Endodermal cell (in vitro differentiated cells): ENCODE results near the gene TLR9. TPM values are rescaled to one million over a fixed set of nuclear protein-coding genes. Genes with fewer than 3 reads are reported as not detected.

ENCODE experiments used
- DNase-seq: peaks from one replicate; pipeline ENCODE4 v3.0.0-alpha.2; 2017
- H3K27ac ChIP-seq: 2 replicates; pipeline ENCODE4 v1.5.1; 2013; ENCODE audit warnings: mild to moderate bottlenecking, low read depth, low read length, moderate library complexity
- H3K27me3 ChIP-seq: 2 replicates; pipeline ENCODE4 v1.6.1; 2013; ENCODE audit warnings: mild to moderate bottlenecking, low read length, moderate library complexity; ENCODE audit not compliant: insufficient read depth, control insufficient read depth, poor library complexity, severe bottlenecking
- H3K36me3 ChIP-seq: 2 replicates; pipeline ENCODE4 v1.7.0; 2013; ENCODE audit warnings: mild to moderate bottlenecking, low read length, moderate library complexity; ENCODE audit not compliant: control insufficient read depth, insufficient read depth
- H3K4me1 ChIP-seq: one replicate; pipeline ENCODE4 v1.7.0; 2013; ENCODE audit warnings: low read length; ENCODE audit not compliant: control insufficient read depth, insufficient read depth
- H3K4me3 ChIP-seq: 2 replicates; pipeline ENCODE4 v1.5.1; 2013; ENCODE audit warnings: mild to moderate bottlenecking, low read length, moderate library complexity
- H3K9ac ChIP-seq: 2 replicates; pipeline ENCODE4 v1.6.1; 2013; ENCODE audit warnings: mild to moderate bottlenecking, low read length, moderate library complexity; ENCODE audit not compliant: poor library complexity, severe bottlenecking; ENCODE audit errors: extremely low read depth
- H3K9me3 ChIP-seq: 2 replicates; pipeline ENCODE4 v1.6.1; 2013; ENCODE audit warnings: mild to moderate bottlenecking, low read length, moderate library complexity; ENCODE audit not compliant: control insufficient read depth
- H3K27ac Mint-ChIP-seq: 2 replicates; pipeline ENCODE4 v1.8.0; 2020; ENCODE audit warnings: mixed read lengths
- H3K27me3 Mint-ChIP-seq: 2 replicates; pipeline ENCODE4 v1.8.0; 2021; ENCODE audit warnings: mild to moderate bottlenecking, mixed read lengths; ENCODE audit not compliant: insufficient read depth
- H3K36me3 Mint-ChIP-seq: 2 replicates; pipeline ENCODE4 v1.8.0; 2020; ENCODE audit warnings: low read depth, mixed read lengths
- H3K4me1 Mint-ChIP-seq: 2 replicates; pipeline ENCODE4 v1.8.0; 2020; ENCODE audit warnings: mixed read lengths
- H3K4me3 Mint-ChIP-seq: 2 replicates; pipeline ENCODE4 v1.8.0; 2020; ENCODE audit warnings: mild to moderate bottlenecking, moderate library complexity, mixed read lengths
- H3K9me3 Mint-ChIP-seq: 2 replicates; pipeline ENCODE4 v1.8.0; 2020; ENCODE audit warnings: mild to moderate bottlenecking, mixed read lengths
- WGBS, 2 experiments: methylation state at CpG; one replicate each; pipeline versions ENCODE4 v1.1.5 to v1.1.7; 2013; ENCODE audit warnings: missing lambda C conversion rate in 2 of 2, mixed read lengths in 1 of 2; ENCODE audit not compliant: insufficient coverage in 1 of 2, insufficient read length in 1 of 2; 5-methylcytosine and 5-hydroxymethylcytosine counted together
- total RNA-seq, 2 donors: library from RNA; stranded (reverse); fragmentation: NEBNext Ultra II Directional in 1 of 2; extraction: Animal tissue kit (Norgen Biotek cat#: 25700) in 1 of 2; gene quantifications; 2 replicates in 1 of 2; 3 replicates in 1 of 2; pipeline ENCODE4 v1.2.1, GENCODE V29; 2021
- TF ChIP-seq, protein P1 (sequence below): fragments of 200-600 bp; sonication (generic); conservative IDR thresholded peaks from 2 replicates; pipeline ENCODE4 v1.5.0; 2021; ENCODE audit warnings: antibody characterized with exemption, mild to moderate bottlenecking

The TLR9 gene
- total RNA-seq, 2 donors from 2014 or later: 0.11 TPM; not detected in 1

DNA sequence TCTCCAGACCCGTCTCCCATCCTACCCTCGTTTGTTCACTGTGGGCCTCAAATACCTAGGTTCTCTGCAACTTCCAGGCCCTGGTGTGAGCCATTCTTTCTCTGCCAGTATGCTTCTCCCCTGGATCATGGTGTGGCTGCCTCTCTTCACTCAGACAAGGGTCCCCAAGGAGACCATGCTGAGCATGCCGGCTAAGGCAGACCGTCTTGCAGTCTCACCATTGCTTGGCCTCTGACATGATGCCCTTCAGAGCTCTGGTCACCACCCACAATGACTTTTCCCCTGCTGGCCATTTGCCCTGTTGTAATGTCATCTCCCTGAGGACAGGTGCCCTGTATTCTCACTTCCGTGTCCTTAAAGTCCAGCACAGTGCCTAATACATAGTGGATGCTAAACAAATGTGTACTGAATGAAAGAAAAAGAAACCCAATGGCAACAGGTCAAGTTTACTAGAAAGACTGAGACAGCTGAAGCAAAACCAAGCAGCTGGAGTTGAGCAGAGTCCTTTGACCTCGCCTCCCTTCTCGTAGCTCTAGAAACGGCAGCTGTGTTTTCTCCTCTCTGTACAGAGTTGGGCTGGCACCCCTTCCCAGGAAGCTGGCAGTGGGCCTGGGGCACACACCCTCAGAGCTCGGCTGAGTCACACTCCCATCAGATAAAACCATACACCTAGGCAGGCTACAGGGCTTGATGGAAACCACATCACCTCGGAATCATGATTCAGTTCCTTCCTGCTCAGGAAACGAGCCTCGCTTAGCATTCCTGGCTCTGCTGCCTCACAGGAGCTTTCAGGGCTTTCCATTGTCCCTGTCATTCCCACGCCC, 8.6 kb downstream of the TLR9 start:
- Mint-ChIP-seq H3K4me1 (peaks cover 10% of the 10 kb centered on the region), H3K4me3 (no peak overlapping the region), H3K27ac (no peak overlapping the region), H3K9me3 (no peaks in the 10 kb centered on the region), H3K36me3 (peaks cover 36% of the 10 kb centered on the region), H3K27me3 (no peaks in the 10 kb centered on the region)
- TF ChIP-seq, protein P1, sequence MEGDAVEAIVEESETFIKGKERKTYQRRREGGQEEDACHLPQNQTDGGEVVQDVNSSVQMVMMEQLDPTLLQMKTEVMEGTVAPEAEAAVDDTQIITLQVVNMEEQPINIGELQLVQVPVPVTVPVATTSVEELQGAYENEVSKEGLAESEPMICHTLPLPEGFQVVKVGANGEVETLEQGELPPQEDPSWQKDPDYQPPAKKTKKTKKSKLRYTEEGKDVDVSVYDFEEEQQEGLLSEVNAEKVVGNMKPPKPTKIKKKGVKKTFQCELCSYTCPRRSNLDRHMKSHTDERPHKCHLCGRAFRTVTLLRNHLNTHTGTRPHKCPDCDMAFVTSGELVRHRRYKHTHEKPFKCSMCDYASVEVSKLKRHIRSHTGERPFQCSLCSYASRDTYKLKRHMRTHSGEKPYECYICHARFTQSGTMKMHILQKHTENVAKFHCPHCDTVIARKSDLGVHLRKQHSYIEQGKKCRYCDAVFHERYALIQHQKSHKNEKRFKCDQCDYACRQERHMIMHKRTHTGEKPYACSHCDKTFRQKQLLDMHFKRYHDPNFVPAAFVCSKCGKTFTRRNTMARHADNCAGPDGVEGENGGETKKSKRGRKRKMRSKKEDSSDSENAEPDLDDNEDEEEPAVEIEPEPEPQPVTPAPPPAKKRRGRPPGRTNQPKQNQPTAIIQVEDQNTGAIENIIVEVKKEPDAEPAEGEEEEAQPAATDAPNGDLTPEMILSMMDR: no peak
- Histone ChIP-seq H3K27ac (no peak overlapping the region), H3K4me1 (peaks cover 8% of the 10 kb centered on the region), H3K27me3 (no peaks in the 10 kb centered on the region), H3K36me3 (peaks cover 34% of the 10 kb centered on the region), H3K9ac (no peak overlapping the region), H3K9me3 (no peaks in the 10 kb centered on the region), H3K4me3 (no peak overlapping the region)
- 84 to 90% methylated on average over 11 to 13 of the region's 13 CpGs for WGBS, 2 experiments
- DNase-seq: no peak

DNA sequence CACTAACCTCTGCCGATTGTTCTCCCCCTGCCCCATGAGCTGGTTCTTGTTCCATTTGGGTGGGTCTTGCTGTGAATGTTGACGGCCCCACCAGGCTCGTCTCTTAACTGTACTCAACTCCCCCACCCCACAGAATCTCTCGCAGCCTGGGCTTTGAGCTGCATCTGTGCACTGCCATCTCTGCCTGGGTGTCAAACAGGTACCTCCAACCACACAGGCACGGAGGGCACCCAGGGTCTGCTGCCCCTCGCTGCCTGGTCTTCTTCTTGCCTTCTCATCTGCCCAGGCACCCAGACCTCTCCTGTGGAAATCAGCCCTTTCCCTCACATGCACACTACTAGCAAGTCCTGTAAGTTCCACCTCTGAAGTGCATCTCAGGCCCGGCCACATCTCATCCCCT, 10.1 kb downstream of the TLR9 start:
- no peak overlapping the region for H3K27ac Mint-ChIP-seq
- Histone ChIP-seq H3K27ac (no peak overlapping the region), H3K4me3 (no peak overlapping the region), H3K9ac (no peak overlapping the region), H3K36me3 (peaks cover 49% of the 10 kb centered on the region), H3K27me3 (no peaks in the 10 kb centered on the region), H3K4me1 (peaks cover 8% of the 10 kb centered on the region), H3K9me3 (no peaks in the 10 kb centered on the region)
- H3K4me1 Mint-ChIP-seq: peaks cover 10% of the 10 kb centered on the region
- TF ChIP-seq, protein P1: no peak
- H3K9me3 Mint-ChIP-seq: no peaks in the 10 kb centered on the region
- H3K4me3 Mint-ChIP-seq: no peak overlapping the region
- 95 to 100% methylated on average over 4 to 7 of the region's 7 CpGs for WGBS, 2 experiments
- DNase-seq: no peak
- peaks cover 49% of the 10 kb centered on the region for H3K36me3 Mint-ChIP-seq
- no peaks in the 10 kb centered on the region for H3K27me3 Mint-ChIP-seq

DNA sequence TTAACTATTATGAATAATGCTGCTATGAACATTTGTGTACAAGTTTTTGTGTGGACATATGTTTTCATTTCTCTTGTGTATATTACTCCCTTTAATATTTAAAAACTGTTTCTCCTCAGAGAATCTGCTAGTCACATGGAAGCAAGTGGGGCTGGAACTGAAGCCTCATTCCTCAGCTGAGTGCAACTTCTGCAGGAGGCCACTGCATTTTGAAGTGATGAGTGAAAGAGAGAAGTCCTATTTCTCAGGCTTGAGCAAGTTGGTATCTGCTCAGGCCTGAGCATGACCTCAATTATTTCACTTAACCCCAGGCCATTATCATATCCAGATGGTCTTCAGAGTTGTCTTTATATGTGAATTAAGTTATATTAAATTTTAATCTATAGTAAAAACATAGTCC, 11.5 kb downstream of the TLR9 start:
- peaks cover 64% of the 10 kb centered on the region for H3K36me3 Mint-ChIP-seq
- no peak for DNase-seq
- no peak overlapping the region for H3K27ac Mint-ChIP-seq
- peaks cover 4% of the 10 kb centered on the region for H3K4me1 ChIP-seq
- H3K27ac ChIP-seq: no peak overlapping the region
- no peaks in the 10 kb centered on the region for H3K9me3 ChIP-seq
- H3K9me3 Mint-ChIP-seq: no peaks in the 10 kb centered on the region
- TF ChIP-seq, protein P1: no peak
- H3K27me3 Mint-ChIP-seq: no peaks in the 10 kb centered on the region
- H3K27me3 ChIP-seq: no peaks in the 10 kb centered on the region
- no peak overlapping the region for H3K9ac ChIP-seq
- H3K4me3 ChIP-seq: no peak overlapping the region
- H3K4me1 Mint-ChIP-seq: peaks cover 7% of the 10 kb centered on the region
- peaks cover 63% of the 10 kb centered on the region for H3K36me3 ChIP-seq
- no peak overlapping the region for H3K4me3 Mint-ChIP-seq
